NCI-H345 treated with DMSO at 0.1 percent for 48 hours (cell line): ENCODE results near the gene SERPINA4.
"Not testable (repeated sequence)": the region's sequence is repeated elsewhere in the genome, so short reads cannot be mapped to it uniquely, and the experiment has no call there.

Experiments used
- DNase-seq: peaks from one replicate; lab custom pipeline; 2025; ENCODE audit not compliant: unreplicated experiment; lab: John Stamatoyannopoulos, UW

The SERPINA4 gene

GRCh38 chr14:94591871-94592270, 30.6 kb downstream of the SERPINA4 start:
- DNase-seq, result no peak

GRCh38 chr14:94592457-94592856, 31.2 kb downstream of the SERPINA4 start:
- DNase-seq, result no peak

GRCh38 chr14:94593376-94593748, 32.1 kb downstream of the SERPINA4 start:
- DNase-seq, result no peak

GRCh38 chr14:94593749-94594431, 32.6 kb downstream of the SERPINA4 start:
- DNase-seq, result no peak

GRCh38 chr14:94594441-94594840, 33.2 kb downstream of the SERPINA4 start:
- no peak for DNase-seq

- no peak for DNase-seq
Measured at GRCh38 chr14:94595912-94596311, 34.7 kb downstream of the SERPINA4 start.

GRCh38 chr14:94596361-94596760, 35.1 kb downstream of the SERPINA4 start:
- DNase-seq, result no peak

- no peak for DNase-seq
Measured at GRCh38 chr14:94597788-94598187, 36.5 kb downstream of the SERPINA4 start.

- no peak for DNase-seq
Measured at GRCh38 chr14:94598506-94598815, 37.2 kb downstream of the SERPINA4 start.

- no peak for DNase-seq
Measured at GRCh38 chr14:94598816-94599655, 37.8 kb downstream of the SERPINA4 start.

GRCh38 chr14:94599656-94600004, 38.4 kb downstream of the SERPINA4 start:
- DNase-seq, result no peak

GRCh38 chr14:94600148-94600545, 38.9 kb downstream of the SERPINA4 start:
- no peak for DNase-seq

- DNase-seq, result no peak
Measured at GRCh38 chr14:94601884-94602391, 40.7 kb downstream of the SERPINA4 start.

GRCh38 chr14:94602722-94603121, 41.5 kb downstream of the SERPINA4 start:
- no peak for DNase-seq

GRCh38 chr14:94605361-94605760, 44.1 kb downstream of the SERPINA4 start:
- DNase-seq, result no peak

- not testable (repeated sequence) for DNase-seq
Measured at GRCh38 chr14:94608966-94609365, 47.7 kb downstream of the SERPINA4 start.

- DNase-seq, result no peak
Measured at GRCh38 chr14:94611179-94611578, 49.9 kb downstream of the SERPINA4 start.

- no peak for DNase-seq
Measured at GRCh38 chr14:94612174-94612573, 50.9 kb downstream of the SERPINA4 start, which contains the start of gene SERPINA3. Gene SERPINA3 (plus strand): TSS chr14:94612391. CDS start chr14:94614442, 2,051 bp downstream.

GRCh38 chr14:94612580-94613554, 51.6 kb downstream of the SERPINA4 start:
- DNase-seq, result no peak

- no peak for DNase-seq
Measured at GRCh38 chr14:94613720-94614644, 52.7 kb downstream of the SERPINA4 start.
